Measurements from ENCODE around the gene NEURL1B.

GRCh38 chr5:172691886-172692285, 50.8 kb downstream of the NEURL1B start:
- no peak for TF ChIP-seq ZNF548 (tag by site-specific recombination; IDR thresholded peaks at IDR 0.05)
- no peak for TF ChIP-seq CTCF (tag by site-specific recombination; IDR thresholded peaks at IDR 0.05)
- TF ChIP-seq ZNF274 (IDR thresholded peaks at IDR 0.05; ENCODE audit: low read length), result no peak
- TF ChIP-seq ZNF274 (tag by site-specific recombination; IDR thresholded peaks at IDR 0.05; ENCODE audit: borderline replicate concordance), result no peak
- TF ChIP-seq PATZ1 (tag by site-specific recombination; IDR thresholded peaks at IDR 0.05), result no peak
- no peak for TF ChIP-seq ZNF654 (tag by site-specific recombination; IDR thresholded peaks at IDR 0.05; ENCODE audit: low read depth)
- TF ChIP-seq REST (tag by site-specific recombination; IDR thresholded peaks at IDR 0.05), result no peak
- no peak for TF ChIP-seq ZNF18 (tag by site-specific recombination; IDR thresholded peaks at IDR 0.05)
- TF ChIP-seq ZNF776 (tag by site-specific recombination; IDR thresholded peaks at IDR 0.05; ENCODE audit: borderline replicate concordance), result no peak
- TF ChIP-seq MYNN (tag by site-specific recombination; IDR thresholded peaks at IDR 0.05; ENCODE audit: borderline replicate concordance), result no peak
- TF ChIP-seq ZNF133 (tag by site-specific recombination; IDR thresholded peaks at IDR 0.05), result no peak
- no peak for TF ChIP-seq ZNF423 (tag by site-specific recombination; IDR thresholded peaks at IDR 0.05)
- no peak for TF ChIP-seq ZBTB44 (tag by site-specific recombination; IDR thresholded peaks at IDR 0.05)
- TF ChIP-seq ZNF510 (tag by site-specific recombination; IDR thresholded peaks at IDR 0.05; ENCODE audit: insufficient replicate concordance), result no peak
- no peak for TF ChIP-seq SALL2 (tag by site-specific recombination; IDR thresholded peaks at IDR 0.05; ENCODE audit: borderline replicate concordance)
